ENCODE data around the gene TRPM3. TPM values are rescaled to one million over a fixed set of nuclear protein-coding genes. Genes with fewer than 3 reads are reported as not detected.
A peak's percentile ranks its signal among the peaks of the same experiment; 100 is the strongest.

The TRPM3 gene
- polyA plus RNA-seq, 3 donors = not detected

DNA sequence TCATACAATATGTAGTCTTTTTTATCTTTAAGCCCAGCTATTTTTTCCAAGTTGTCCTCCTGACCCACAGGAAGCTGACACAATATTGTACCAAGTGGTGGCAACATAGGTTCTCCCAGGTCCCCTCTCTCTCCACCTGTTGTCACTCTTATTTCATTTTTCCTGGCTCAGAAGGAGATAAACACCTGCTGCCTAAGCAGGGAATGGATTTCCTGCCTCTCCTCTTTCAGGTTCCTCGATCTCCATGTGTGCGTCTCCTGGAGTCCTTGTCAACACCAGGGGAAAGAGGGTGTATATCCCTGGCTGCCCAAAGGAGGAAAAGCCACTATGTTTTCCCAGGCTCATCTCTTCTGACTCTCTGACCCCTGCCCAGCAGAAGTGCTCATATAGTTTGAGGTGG lies 625.2 kb downstream of the TRPM3 start:
- no peak overlapping the region for H3K9ac ChIP-seq (ENCODE audit: insufficient read depth, low read length, poor library complexity, severe bottlenecking)
- Mint-ChIP-seq H3K27ac (peak overlapping the region in 3 of 7 donors; percentile 29 to 42 (median 31)), H3K4me1 (peaks cover 29% of the 10 kb centered on the region), H3K9me3 (peaks cover 0 to 3% (median 0%) of the 10 kb centered on the region in 7 donors), H3K27me3 (ENCODE audit: low read depth in 3 of 3) (peaks cover 0 to 4% (median 0%) of the 10 kb centered on the region in 3 donors), H3K36me3 (no peaks in the 10 kb centered on the region), H3K4me3 (no peak overlapping the region)
- DNase-seq = no peak
- no peak overlapping the region for H3K4me3 ChIP-seq (replicated peaks in 1 of 3; ENCODE audit: low read depth in 2 of 3, low read length in 3 of 3)
- TF ChIP-seq, protein P1, sequence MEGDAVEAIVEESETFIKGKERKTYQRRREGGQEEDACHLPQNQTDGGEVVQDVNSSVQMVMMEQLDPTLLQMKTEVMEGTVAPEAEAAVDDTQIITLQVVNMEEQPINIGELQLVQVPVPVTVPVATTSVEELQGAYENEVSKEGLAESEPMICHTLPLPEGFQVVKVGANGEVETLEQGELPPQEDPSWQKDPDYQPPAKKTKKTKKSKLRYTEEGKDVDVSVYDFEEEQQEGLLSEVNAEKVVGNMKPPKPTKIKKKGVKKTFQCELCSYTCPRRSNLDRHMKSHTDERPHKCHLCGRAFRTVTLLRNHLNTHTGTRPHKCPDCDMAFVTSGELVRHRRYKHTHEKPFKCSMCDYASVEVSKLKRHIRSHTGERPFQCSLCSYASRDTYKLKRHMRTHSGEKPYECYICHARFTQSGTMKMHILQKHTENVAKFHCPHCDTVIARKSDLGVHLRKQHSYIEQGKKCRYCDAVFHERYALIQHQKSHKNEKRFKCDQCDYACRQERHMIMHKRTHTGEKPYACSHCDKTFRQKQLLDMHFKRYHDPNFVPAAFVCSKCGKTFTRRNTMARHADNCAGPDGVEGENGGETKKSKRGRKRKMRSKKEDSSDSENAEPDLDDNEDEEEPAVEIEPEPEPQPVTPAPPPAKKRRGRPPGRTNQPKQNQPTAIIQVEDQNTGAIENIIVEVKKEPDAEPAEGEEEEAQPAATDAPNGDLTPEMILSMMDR (IDR thresholded peaks at IDR 0.05) = no peak
- no peaks in the 10 kb centered on the region for H3K36me3 ChIP-seq (replicated peaks in 1 of 2; ENCODE audit: control insufficient read depth in 1 of 2, insufficient read depth in 2 of 2, low read length in 2 of 2)
- no CpG with 5 or more reads among the region's 2 CpGs for WGBS (ENCODE audit: insufficient coverage)
- no peaks in the 10 kb centered on the region for H3K27me3 ChIP-seq (ENCODE audit: control insufficient read depth in 2 of 2, insufficient read depth in 2 of 2, low read length in 2 of 2)
- peaks cover 25 to 26% of the 10 kb centered on the region in 2 donors for H3K4me1 ChIP-seq (ENCODE audit: control insufficient read depth in 1 of 2, insufficient read depth in 2 of 2, low read length in 2 of 2)
- intact Hi-C loops (cut with micrococcal nuclease) = loop anchor here in 1 of 2 donors (10.0 kb wide), 1 partner anchor 109 kb away; no protein-coding TSS in a partner anchor
- H3K4me2 ChIP-seq (replicated peaks; ENCODE audit: extremely low read depth, low read length, poor library complexity, severe bottlenecking) = no peak overlapping the region
- H2AFZ ChIP-seq (ENCODE audit: insufficient read depth, low read depth, low read length, poor library complexity, severe bottlenecking) = no peak overlapping the region
- H3K79me2 ChIP-seq (ENCODE audit: insufficient read depth, low read length) = no peaks in the 10 kb centered on the region
- H4K20me1 ChIP-seq (ENCODE audit: insufficient read depth, low read length) = no peaks in the 10 kb centered on the region
- no peaks in the 10 kb centered on the region for H3K9me3 ChIP-seq (replicated peaks in 1 of 2; ENCODE audit: control insufficient read depth in 1 of 2, insufficient read depth in 1 of 2, low read length in 2 of 2)
- no peak overlapping the region for H3K27ac ChIP-seq (ENCODE audit: low read depth in 1 of 2, low read length in 2 of 2)

DNA sequence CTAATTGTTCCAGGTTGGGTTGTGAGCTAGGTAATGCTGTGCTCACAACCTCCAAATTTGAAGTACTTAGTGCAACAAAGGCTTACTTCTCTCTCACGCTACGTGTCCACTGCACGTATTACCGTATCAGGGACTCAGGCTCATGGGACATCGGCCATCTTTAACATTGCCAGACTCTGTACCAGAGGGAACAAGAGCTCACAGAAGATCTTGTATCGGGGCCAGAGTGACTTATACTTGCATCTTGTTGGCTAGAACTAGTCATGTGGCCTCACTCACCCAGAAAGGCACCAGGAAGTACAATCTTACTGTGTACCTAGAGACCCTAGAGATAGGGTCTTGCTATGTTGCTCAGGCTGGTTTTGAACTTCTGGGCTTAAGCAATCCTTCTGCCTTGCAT lies 625.9 kb downstream of the TRPM3 start:
- no peaks in the 10 kb centered on the region for H3K36me3 Mint-ChIP-seq
- Histone ChIP-seq H3K4me1 (ENCODE audit: control insufficient read depth in 1 of 2, insufficient read depth in 2 of 2, low read length in 2 of 2) (peaks cover 25 to 26% of the 10 kb centered on the region in 2 donors), H3K9me3 (replicated peaks in 1 of 2; ENCODE audit: control insufficient read depth in 1 of 2, insufficient read depth in 1 of 2, low read length in 2 of 2) (no peaks in the 10 kb centered on the region), H3K27ac (ENCODE audit: low read depth in 1 of 2, low read length in 2 of 2) (no peak overlapping the region), H3K36me3 (replicated peaks in 1 of 2; ENCODE audit: control insufficient read depth in 1 of 2, insufficient read depth in 2 of 2, low read length in 2 of 2) (no peaks in the 10 kb centered on the region), H2AFZ (ENCODE audit: insufficient read depth, low read depth, low read length, poor library complexity, severe bottlenecking) (peak overlapping the region; percentile 20), H3K27me3 (ENCODE audit: control insufficient read depth in 2 of 2, insufficient read depth in 2 of 2, low read length in 2 of 2) (no peaks in the 10 kb centered on the region), H3K4me2 (replicated peaks; ENCODE audit: extremely low read depth, low read length, poor library complexity, severe bottlenecking) (peak overlapping the region; percentile 57), H4K20me1 (ENCODE audit: insufficient read depth, low read length) (no peaks in the 10 kb centered on the region), H3K79me2 (ENCODE audit: insufficient read depth, low read length) (no peaks in the 10 kb centered on the region), H3K4me3 (replicated peaks in 1 of 3; ENCODE audit: low read depth in 2 of 3, low read length in 3 of 3) (no peak overlapping the region), H3K9ac (ENCODE audit: insufficient read depth, low read length, poor library complexity, severe bottlenecking) (no peak overlapping the region)
- H3K9me3 Mint-ChIP-seq = peaks cover 0 to 3% (median 0%) of the 10 kb centered on the region in 7 donors
- 61% methylated on average over 5 of the region's 6 CpGs for WGBS (ENCODE audit: insufficient coverage)
- TF ChIP-seq, protein P1 (IDR thresholded peaks at IDR 0.05) = no peak
- intact Hi-C loops (cut with micrococcal nuclease) = loop anchor here in 1 of 2 donors (10.0 kb wide), 1 partner anchor 109 kb away; no protein-coding TSS in a partner anchor
- DNase-seq = peak; percentile 12 to 51 (median 20)
- peaks cover 0 to 4% (median 0%) of the 10 kb centered on the region in 3 donors for H3K27me3 Mint-ChIP-seq (ENCODE audit: low read depth in 3 of 3)
- H3K4me3 Mint-ChIP-seq = peak overlapping the region in 1 of 2 donors; percentile 8
- H3K27ac Mint-ChIP-seq = peak overlapping the region in 1 of 7 donors; percentile 40
- H3K4me1 Mint-ChIP-seq = peaks cover 29% of the 10 kb centered on the region

Data from CD14-positive monocyte (primary cell).